K562 (cell line): ENCODE measurements around the gene ZNF334. TPM values are rescaled to one million over a fixed set of nuclear protein-coding genes. Genes with fewer than 3 reads are reported as not detected.

ENCODE experiments used
- ATAC-seq: fragments of 200-7000 bp; cut with Tn5 transposase; 3 replicates; pipeline ENCODE4 v1.9.1; 2020; ENCODE audit warnings: moderate library complexity
- BruUV-seq: library from RNA; stranded (reverse); fragments of 400-500 nt; replicated peaks from 2 replicates; lab custom pipeline; 2021; lab: Mats Ljungman, UMichigan
- CTCF ChIA-PET: fragments of 300-600 bp; formaldehyde crosslinking; extraction: SDS; loops from one replicate; lab custom pipeline; 2021; ENCODE audit warnings: low intra/inter-chr PET ratio; lab: Yijun Ruan, JAX
- POLR2A ChIA-PET: fragments of 300-600, 350-650 bp; sonication (Branson Sonifier 250); formaldehyde crosslinking; extraction: SDS; loops from one replicate; lab custom pipeline; 2021; ENCODE audit warnings: antibody characterized with exemption, inconsistent platforms; lab: Yijun Ruan, JAX
- DNase-seq, 4 experiments: peaks; one replicate each; pipeline versions ENCODE4 v3.0.0 to v3.0.0-alpha.2; 2011 to 2018; ENCODE audit warnings: low spot score in 3 of 4, mixed read lengths in 3 of 4; ENCODE audit errors: extremely low read depth in 1 of 4
- FAIRE-seq: peaks from 2 replicates; lab custom pipeline; 2011; peaks lifted over from hg19 to GRCh38; lab: Jason Lieb, UNC
- H2AFZ ChIP-seq: 2 replicates; pipeline ENCODE4 v1.6.0; 2011; ENCODE audit warnings: low read depth, low read length, control low read depth, inconsistent platforms
- H3K27ac ChIP-seq: fragments of 200-600 bp; 3 replicates; pipeline ENCODE4 v1.8.0; 2011; ENCODE audit warnings: low read depth, mild to moderate bottlenecking, control low read depth, inconsistent platforms, low read length, moderate library complexity, mixed read lengths; ENCODE audit errors: extremely low read depth
- H3K27me3 ChIP-seq, 2 experiments: fragments of 300-600 bp in 1 of 2; 2 replicates in 1 of 2; 3 replicates in 1 of 2; pipeline versions ENCODE4 v1.6.0 to v1.8.0; 2011; ENCODE audit warnings: inconsistent platforms in 2 of 2, low read length in 2 of 2, mild to moderate bottlenecking in 1 of 2, mixed read lengths in 1 of 2, moderate library complexity in 1 of 2; ENCODE audit not compliant: control insufficient read depth in 2 of 2, insufficient read depth in 2 of 2
- H3K36me3 ChIP-seq: fragments of 300-600 bp; 3 replicates; pipeline ENCODE4 v1.8.0; 2011; ENCODE audit warnings: mild to moderate bottlenecking, low read length, inconsistent platforms; ENCODE audit not compliant: control insufficient read depth, insufficient read depth
- H3K4me1 ChIP-seq, 2 experiments: fragments of 200-600 bp in 1 of 2; replicated peaks in 1 of 2; 2 replicates in 1 of 2; 3 replicates in 1 of 2; pipeline versions ENCODE4 v1.5.1 to v1.8.0; 2011; ENCODE audit warnings: inconsistent platforms in 2 of 2, low read length in 2 of 2, mild to moderate bottlenecking in 1 of 2, mixed read lengths in 1 of 2, moderate library complexity in 1 of 2; ENCODE audit not compliant: control insufficient read depth in 2 of 2, insufficient read depth in 2 of 2
- H3K4me2 ChIP-seq: 2 replicates; pipeline ENCODE4 v1.6.1; 2011; ENCODE audit warnings: low read length, control low read depth, inconsistent platforms, mixed read lengths; ENCODE audit not compliant: insufficient read depth
- H3K4me3 ChIP-seq: fragments of 200-600 bp; sonication (generic), shearing (Covaris generic); 2 replicates; pipeline ENCODE4 v1.5.1; 2016; ENCODE audit warnings: control low read depth, inconsistent platforms
- H3K79me2 ChIP-seq: fragments of 200-600 bp; 3 replicates; pipeline ENCODE4 v1.8.0; 2011; ENCODE audit warnings: low read length, inconsistent platforms; ENCODE audit not compliant: control insufficient read depth, insufficient read depth
- H3K9ac ChIP-seq, 2 experiments: 2 replicates each; pipeline versions ENCODE4 v1.6.0 to v1.6.1; 2011; ENCODE audit warnings: low read depth in 2 of 2, low read length in 2 of 2, control low read depth in 1 of 2, inconsistent platforms in 1 of 2, mild to moderate bottlenecking in 1 of 2, mixed read lengths in 1 of 2; ENCODE audit not compliant: insufficient read depth in 1 of 2
- H3K9me1 ChIP-seq: one replicate; pipeline ENCODE4 v1.6.0; 2011; ENCODE audit warnings: inconsistent platforms, mild to moderate bottlenecking, low read length, moderate library complexity; ENCODE audit not compliant: control insufficient read depth, insufficient read depth
- H3K9me3 ChIP-seq: replicated peaks from 2 replicates; pipeline ENCODE4 v1.5.1; 2011; ENCODE audit warnings: low read depth, low read length, inconsistent platforms; ENCODE audit not compliant: control insufficient read depth, insufficient read depth
- H4K20me1 ChIP-seq: replicated peaks from 2 replicates; pipeline ENCODE4 v1.6.1; 2011; ENCODE audit warnings: low read length, inconsistent platforms, mixed read lengths; ENCODE audit not compliant: control insufficient read depth, insufficient read depth
- CHCHD3 ChIP-seq: fragments of 250-450 bp; sonication (Bioruptor Pico); IDR thresholded peaks from 2 replicates; pipeline ENCODE4 v2.1.2; 2022; ENCODE audit warnings: mild to moderate bottlenecking
- HLTF ChIP-seq: fragments of 450-650 bp; IDR thresholded peaks from 2 replicates; pipeline ENCODE4 v1.6.1; 2016
- NCOA2 ChIP-seq, 2 experiments: fragments of 450-650 bp; IDR thresholded peaks; 2 replicates each; pipeline ENCODE4 v1.6.1; 2018; ENCODE audit warnings: mild to moderate bottlenecking in 2 of 2, moderate library complexity in 1 of 2; ENCODE audit not compliant: partially characterized antibody in 2 of 2
- RFX1 ChIP-seq: fragments of 450-650 bp; IDR thresholded peaks from 2 replicates; pipeline ENCODE4 v1.6.1; 2016; ENCODE audit warnings: mild to moderate bottlenecking, moderate library complexity
- TAL1 ChIP-seq: fragments of 450-650 bp; IDR thresholded peaks from 2 replicates; pipeline ENCODE4 v1.6.1; 2016; ENCODE audit warnings: mild to moderate bottlenecking
- ZNF3 ChIP-seq: fragments of 250-450 bp; sonication (Bioruptor Pico); IDR thresholded peaks from 2 replicates; pipeline ENCODE4 v1.5.0; 2021; ENCODE audit warnings: mild to moderate bottlenecking, moderate library complexity
- ZSCAN29 ChIP-seq: fragments of 450-650 bp; IDR thresholded peaks from 2 replicates; pipeline ENCODE4 v1.6.1; 2017
- WGBS: fragments of 100-300 bp; shearing (Covaris generic); methylation state at CpG from one replicate; pipeline ENCODE4 v1.1.6; 2016; ENCODE audit warnings: low coverage, mixed read lengths; ENCODE audit not compliant: insufficient coverage; ENCODE audit errors: missing lambda C conversion rate; 5-methylcytosine and 5-hydroxymethylcytosine counted together
- in situ Hi-C: fragments of 300-500 bp; cut with MboI; formaldehyde crosslinking; loops from 4 replicates; pipeline ENCODE4 v1.15.0; 2018; ENCODE audit warnings: inconsistent platforms, mixed read lengths
- intact Hi-C: fragments of 100-400 bp; cut with micrococcal nuclease; formaldehyde crosslinking; loops from 2 replicates; pipeline ENCODE4 v1.14.2; 2022
- polyA plus RNA-seq, 8 experiments: library from polyadenylated mRNA; depleted of rRNA in 4 of 8; stranded (reverse) in 5 of 8; unstranded in 3 of 8; fragments of >200 nt; fragmentation: Nextera tagmentation in 2 of 8; fragmentation: Illumina TruSeq in 1 of 8; extraction: Ambion mirVana in 2 of 8; extraction: Trizol in 1 of 8; gene quantifications; 2 replicates each; pipeline versions ENCODE4 v1.2.1 to v1.2.3, GENCODE V29; 2011 to 2014; ENCODE audit warnings: inconsistent platforms in 1 of 8, missing spikeins in 1 of 8
- total RNA-seq, 7 experiments: library from RNA; depleted of rRNA in 6 of 7; stranded (reverse); fragments of >200 nt in 6 of 7; fragmentation: Illumina TruSeq in 2 of 7; extraction: Trizol in 2 of 7; gene quantifications; 2 replicates each; pipeline versions ENCODE4 v1.2.1 to v1.2.3, GENCODE V29; 2011 to 2021; ENCODE audit warnings: low replicate concordance in 1 of 7
- TF ChIP-seq, protein P1 (sequence below): fragments of 450-650 bp; formaldehyde crosslinking; IDR thresholded peaks from 2 replicates; pipeline ENCODE4 v1.4.0; 2020; ENCODE audit warnings: mild to moderate bottlenecking, mixed read lengths

ZNF334 gene
- total and polyA plus RNA-seq, 9 of the 15 experiments (the other 6 are each of a cell fraction or from before 2014, with no cell fraction given): 0.06 to 0.27 (median 0.21) TPM; not detected in 1

DNA sequence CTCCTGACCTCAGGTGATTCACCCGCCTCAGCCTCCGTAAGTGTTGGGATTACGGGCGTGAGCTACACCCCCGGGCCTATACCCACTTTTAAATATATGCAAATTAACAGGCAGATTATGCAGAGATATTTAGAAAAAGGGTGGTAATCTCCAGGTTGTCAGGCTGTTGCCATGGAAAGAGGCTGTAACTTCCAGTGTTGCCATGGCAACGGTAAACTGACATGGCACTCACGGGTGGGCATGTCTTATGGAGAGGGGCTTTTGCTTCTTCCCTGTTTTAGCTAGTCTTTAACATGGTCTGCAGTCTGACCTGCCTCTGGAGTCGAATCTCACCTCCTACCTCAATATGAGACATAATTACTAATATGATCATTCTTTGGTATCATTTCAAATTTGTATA is 44.9 kb downstream of the ZNF334 start:
- no TSS peak for BruUV-seq
- no peaks in the 10 kb centered on the region for H3K79me2 ChIP-seq
- FAIRE-seq (no peak), ATAC-seq (no peak), DNase-seq (peak in 2 of 4 experiments; percentile 18 to 19)
- POLR2A ChIA-PET: no interaction called here
- peaks cover 0 to 28% of the 10 kb centered on the region in 2 experiments; a peak in 3 of 5 replicates for H3K27me3 ChIP-seq
- H3K4me1 ChIP-seq: no peaks in the 10 kb centered on the region
- no peak overlapping the region for H3K9ac ChIP-seq
- H3K27ac ChIP-seq: no peak overlapping the region
- no peaks in the 10 kb centered on the region for H3K9me1 ChIP-seq
- H3K9me3 ChIP-seq: no peaks in the 10 kb centered on the region
- H3K36me3 ChIP-seq: no peaks in the 10 kb centered on the region
- WGBS: 1% methylated on average over 8 of the region's 8 CpGs
- H3K4me3 ChIP-seq: no peak overlapping the region
- TF ChIP-seq RFX1 (peak; percentile 92), ZNF3 (CRISPR knock-in tag) (no peak)
- TF ChIP-seq, all 486 proteins: peak for 1
- H3K4me2 ChIP-seq: no peak overlapping the region
- no peaks in the 10 kb centered on the region for H4K20me1 ChIP-seq
- in situ Hi-C loops: no loop called here
- CTCF ChIA-PET: no interaction called here
- no peak overlapping the region for H2AFZ ChIP-seq
- intact Hi-C loops: no loop called here

DNA sequence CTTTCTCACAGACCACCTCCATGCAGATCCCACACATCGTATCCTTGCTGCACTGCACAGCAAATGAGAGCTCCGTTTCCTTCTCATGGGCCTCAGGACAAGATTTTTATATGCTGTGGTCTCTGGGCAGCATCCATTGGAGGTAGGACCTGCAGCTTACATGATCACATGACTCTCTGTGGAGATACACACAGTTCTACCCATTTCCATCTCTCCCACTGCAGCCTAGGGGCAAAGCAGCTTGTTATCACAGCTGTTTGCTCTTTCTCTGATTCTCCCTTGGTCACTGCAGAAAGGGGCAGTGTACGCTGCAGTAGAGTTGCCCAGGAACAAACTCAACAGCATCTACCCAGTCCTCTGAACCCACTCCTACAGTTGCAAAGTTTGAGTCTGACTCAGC is 48.9 kb downstream of the ZNF334 start:
- H3K27ac ChIP-seq: no peak overlapping the region
- no peak for DNase-seq
- H2AFZ ChIP-seq: no peak overlapping the region
- H3K4me3 ChIP-seq: no peak overlapping the region
- WGBS: 0% methylated on average over 3 of the region's 3 CpGs
- POLR2A ChIA-PET: interaction anchor here (0.9 to 1.6 kb wide), 2 partner anchors 12 to 17 kb away, joined by 3 to 5 read pairs; no protein-coding TSS in a partner anchor
- intact Hi-C loops: no loop called here
- CTCF ChIA-PET: no interaction called here
- no peak for FAIRE-seq
- H4K20me1 ChIP-seq: no peaks in the 10 kb centered on the region
- no peaks in the 10 kb centered on the region for H3K9me1 ChIP-seq
- H3K9me3 ChIP-seq: no peaks in the 10 kb centered on the region
- no peaks in the 10 kb centered on the region for H3K4me1 ChIP-seq
- in situ Hi-C loops: no loop called here
- H3K36me3 ChIP-seq: no peaks in the 10 kb centered on the region
- H3K9ac ChIP-seq: no peak overlapping the region
- no peak overlapping the region for H3K4me2 ChIP-seq
- no TSS peak for BruUV-seq
- TF ChIP-seq CHCHD3 (CRISPR knock-in tag) (no peak), ZSCAN29 (no peak), TAL1 (no peak), HLTF (no peak), NCOA2 (IDR thresholded peaks at IDR 0.05; ENCODE audit: partially characterized antibody in 2 of 2) (no peak)
- TF ChIP-seq, protein P1, sequence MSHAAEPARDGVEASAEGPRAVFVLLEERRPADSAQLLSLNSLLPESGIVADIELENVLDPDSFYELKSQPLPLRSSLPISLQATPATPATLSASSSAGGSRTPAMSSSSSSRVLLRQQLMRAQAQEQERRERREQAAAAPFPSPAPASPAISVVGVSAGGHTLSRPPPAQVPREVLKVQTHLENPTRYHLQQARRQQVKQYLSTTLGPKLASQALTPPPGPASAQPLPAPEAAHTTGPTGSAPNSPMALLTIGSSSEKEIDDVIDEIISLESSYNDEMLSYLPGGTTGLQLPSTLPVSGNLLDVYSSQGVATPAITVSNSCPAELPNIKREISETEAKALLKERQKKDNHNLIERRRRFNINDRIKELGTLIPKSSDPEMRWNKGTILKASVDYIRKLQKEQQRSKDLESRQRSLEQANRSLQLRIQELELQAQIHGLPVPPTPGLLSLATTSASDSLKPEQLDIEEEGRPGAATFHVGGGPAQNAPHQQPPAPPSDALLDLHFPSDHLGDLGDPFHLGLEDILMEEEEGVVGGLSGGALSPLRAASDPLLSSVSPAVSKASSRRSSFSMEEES (CRISPR knock-in tag): peak; percentile 71
- no peaks in the 10 kb centered on the region for H3K79me2 ChIP-seq
- ATAC-seq: no peak
- H3K27me3 ChIP-seq: peaks cover 5 to 28% of the 10 kb centered on the region in 2 experiments; a peak in 4 of 5 replicates
